ENCODE results near the gene SLC22A14.

DNA sequence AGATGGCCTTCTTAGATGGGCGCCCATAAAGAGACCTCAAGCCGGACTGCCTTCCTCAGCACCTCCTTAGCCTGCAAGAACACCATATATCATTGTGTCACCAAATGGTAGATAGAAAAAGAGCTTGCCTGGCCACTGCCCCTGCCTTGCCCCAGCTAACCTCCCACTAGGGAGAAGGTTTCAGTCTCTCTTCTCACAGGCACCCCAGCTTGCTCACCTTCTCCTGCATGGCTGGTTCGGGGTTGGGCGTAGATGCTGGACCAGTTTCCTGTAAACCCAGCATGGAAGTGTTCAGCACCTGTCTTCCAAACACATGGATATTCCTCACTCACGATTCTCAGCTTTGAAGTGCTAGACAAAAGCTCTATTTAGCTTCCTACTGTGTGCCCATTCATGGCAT, 3.3 kb upstream of the SLC22A14 start:
- no peak for TF ChIP-seq CTCF (IDR thresholded peaks at IDR 0.05)
- TF ChIP-seq POLR2AphosphoS5 (IDR thresholded peaks at IDR 0.05; ENCODE audit: low read depth, low read length): no peak

Measured in Panc1 (cell line).